HEK293 (cell line): ENCODE data around the gene SYT4.

Source experiments
- GLI4 ChIP-seq: fragments of 450-650 bp; formaldehyde crosslinking; IDR thresholded peaks from 2 replicates; pipeline ENCODE4 v1.5.1; 2016; ENCODE audit warnings: missing biosample characterization, missing genetic modification characterization
- GLIS1 ChIP-seq: fragments of 450-650 bp; formaldehyde crosslinking; IDR thresholded peaks from 2 replicates; pipeline ENCODE4 v1.5.1; 2016; ENCODE audit warnings: missing biosample characterization, missing genetic modification characterization
- PRDM1 ChIP-seq: fragments of 450-650 bp; formaldehyde crosslinking; IDR thresholded peaks from 2 replicates; pipeline ENCODE4; 2016; ENCODE audit warnings: missing biosample characterization, missing genetic modification characterization
- ZBTB17 ChIP-seq: fragments of 450-650 bp; formaldehyde crosslinking; IDR thresholded peaks from 2 replicates; pipeline ENCODE4 v1.5.1; 2016; ENCODE audit warnings: missing biosample characterization, missing genetic modification characterization
- ZEB2 ChIP-seq: fragments of 450-650 bp; formaldehyde crosslinking; IDR thresholded peaks from 2 replicates; pipeline ENCODE4 v1.5.1; 2016; ENCODE audit warnings: missing biosample characterization, missing genetic modification characterization
- ZFP37 ChIP-seq: fragments of 450-650 bp; formaldehyde crosslinking; IDR thresholded peaks from 2 replicates; pipeline ENCODE4 v1.5.1; 2016; ENCODE audit warnings: missing biosample characterization, missing genetic modification characterization
- ZNF138 ChIP-seq: fragments of 450-650 bp; formaldehyde crosslinking; IDR thresholded peaks from 2 replicates; pipeline ENCODE4 v1.5.1; 2016; ENCODE audit warnings: missing biosample characterization, missing genetic modification characterization, borderline replicate concordance
- ZNF155 ChIP-seq: fragments of 450-650 bp; formaldehyde crosslinking; IDR thresholded peaks from 2 replicates; pipeline ENCODE4 v1.5.1; 2016; ENCODE audit warnings: missing biosample characterization, missing genetic modification characterization
- ZNF2 ChIP-seq: fragments of 450-650 bp; formaldehyde crosslinking; IDR thresholded peaks from 2 replicates; pipeline ENCODE4 v1.5.1; 2016; ENCODE audit warnings: missing biosample characterization, missing genetic modification characterization
- ZNF214 ChIP-seq: fragments of 450-650 bp; formaldehyde crosslinking; IDR thresholded peaks from 2 replicates; pipeline ENCODE4 v1.5.1; 2017; ENCODE audit warnings: missing biosample characterization, mild to moderate bottlenecking, missing genetic modification characterization, borderline replicate concordance
- ZNF248 ChIP-seq: fragments of 450-650 bp; formaldehyde crosslinking; IDR thresholded peaks from 2 replicates; pipeline ENCODE4 v1.5.1; 2017; ENCODE audit warnings: missing biosample characterization, missing genetic modification characterization
- ZNF324 ChIP-seq: fragments of 450-650 bp; formaldehyde crosslinking; IDR thresholded peaks from 2 replicates; pipeline ENCODE4 v1.5.1; 2016; ENCODE audit warnings: missing biosample characterization, missing genetic modification characterization
- ZNF335 ChIP-seq: fragments of 450-650 bp; formaldehyde crosslinking; conservative IDR thresholded peaks from 2 replicates; pipeline ENCODE4 v1.5.1; 2016; ENCODE audit warnings: missing biosample characterization, missing genetic modification characterization
- ZNF473 ChIP-seq: fragments of 450-650 bp; formaldehyde crosslinking; IDR thresholded peaks from 2 replicates; pipeline ENCODE4 v1.5.1; 2017; ENCODE audit warnings: missing biosample characterization, missing genetic modification characterization
- ZNF501 ChIP-seq: fragments of 450-650 bp; formaldehyde crosslinking; IDR thresholded peaks from 2 replicates; pipeline ENCODE4 v1.5.1; 2016; ENCODE audit warnings: missing biosample characterization, missing genetic modification characterization
- ZNF530 ChIP-seq: fragments of 450-650 bp; formaldehyde crosslinking; IDR thresholded peaks from 2 replicates; pipeline ENCODE4 v1.5.1; 2016; ENCODE audit warnings: low read depth, missing biosample characterization, missing genetic modification characterization
- ZNF549 ChIP-seq: fragments of 450-650 bp; IDR thresholded peaks from 2 replicates; pipeline ENCODE4 v1.5.1; 2018; ENCODE audit warnings: missing biosample characterization, missing genetic modification characterization, mild to moderate bottlenecking, inconsistent platforms, moderate library complexity
- ZNF560 ChIP-seq: fragments of 450-650 bp; formaldehyde crosslinking; IDR thresholded peaks from 2 replicates; pipeline ENCODE4 v1.5.1; 2017; ENCODE audit warnings: missing biosample characterization, missing genetic modification characterization, borderline replicate concordance
- ZNF707 ChIP-seq: fragments of 450-650 bp; formaldehyde crosslinking; IDR thresholded peaks from 2 replicates; pipeline ENCODE4 v1.5.1; 2016; ENCODE audit warnings: missing biosample characterization, missing genetic modification characterization
- ZNF76 ChIP-seq: fragments of 450-650 bp; formaldehyde crosslinking; IDR thresholded peaks from 2 replicates; pipeline ENCODE4; 2016; ENCODE audit warnings: low read depth, missing biosample characterization, missing genetic modification characterization, borderline replicate concordance
- ZNF777 ChIP-seq: fragments of 450-650 bp; formaldehyde crosslinking; IDR thresholded peaks from 2 replicates; pipeline ENCODE4 v1.5.1; 2017; ENCODE audit warnings: missing biosample characterization, missing genetic modification characterization, borderline replicate concordance
- ZSCAN23 ChIP-seq: fragments of 450-650 bp; formaldehyde crosslinking; IDR thresholded peaks from 2 replicates; pipeline ENCODE4 v1.5.1; 2016; ENCODE audit warnings: missing biosample characterization, missing genetic modification characterization
- TF ChIP-seq, protein P1 (sequence below): fragments of 450-650 bp; formaldehyde crosslinking; IDR thresholded peaks from 2 replicates; pipeline ENCODE4 v1.5.1; 2016; ENCODE audit warnings: missing biosample characterization, missing genetic modification characterization, borderline replicate concordance
- TF ChIP-seq, protein P2 (sequence below): fragments of 450-650 bp; formaldehyde crosslinking; IDR thresholded peaks from 2 replicates; pipeline ENCODE4 v1.5.1; 2016; ENCODE audit warnings: missing biosample characterization, missing genetic modification characterization
- TF ChIP-seq, protein P3 (sequence below): fragments of 450-650 bp; formaldehyde crosslinking; IDR thresholded peaks from 2 replicates; pipeline ENCODE4 v1.5.1; 2017; ENCODE audit warnings: missing biosample characterization, missing genetic modification characterization
- TF ChIP-seq, protein P4 (sequence below): fragments of 450-650 bp; formaldehyde crosslinking; IDR thresholded peaks from 2 replicates; pipeline ENCODE4 v1.5.1; 2016; ENCODE audit warnings: missing biosample characterization, missing genetic modification characterization
- TF ChIP-seq, protein P5 (sequence below): fragments of 450-650 bp; formaldehyde crosslinking; IDR thresholded peaks from 2 replicates; pipeline ENCODE4 v1.5.1; 2016; ENCODE audit warnings: missing biosample characterization, missing genetic modification characterization

The SYT4 gene

DNA sequence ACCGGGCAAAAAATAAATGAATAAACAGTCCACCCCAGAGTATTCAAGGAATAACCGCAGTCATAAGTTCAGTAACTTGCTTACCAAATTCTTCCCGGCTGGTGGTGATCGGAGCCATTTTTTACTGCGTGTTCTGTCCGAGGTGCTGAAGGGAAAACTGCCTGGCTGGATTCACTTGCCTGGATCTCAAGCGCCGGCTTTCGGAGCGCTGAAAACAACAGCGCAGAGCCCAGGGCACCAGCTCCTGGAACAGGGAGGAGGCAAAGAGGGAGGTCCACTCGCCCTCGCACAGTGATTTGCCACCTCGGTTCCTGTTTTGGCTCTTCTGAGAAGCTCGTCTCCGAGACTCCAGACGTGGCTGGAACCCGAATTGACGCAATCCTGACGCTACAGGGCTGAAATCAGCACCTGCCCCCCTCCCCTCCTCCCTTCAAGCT, at the start of gene SYT4 (continued):
- no peak for TF ChIP-seq ZNF76 (tag by site-specific recombination)
- no peak for TF ChIP-seq ZNF138 (tag by site-specific recombination)
- TF ChIP-seq ZNF473 (tag by site-specific recombination), result no peak
- TF ChIP-seq ZNF777 (tag by site-specific recombination), result no peak
- no peak for TF ChIP-seq ZNF530 (tag by site-specific recombination)
- TF ChIP-seq ZNF335, result peak; percentile 63
- TF ChIP-seq ZNF324, result no peak
- no peak for TF ChIP-seq ZNF248 (tag by site-specific recombination)
- no peak for TF ChIP-seq GLIS1
- TF ChIP-seq ZEB2 (tag by site-specific recombination), result no peak
- TF ChIP-seq ZNF2 (tag by site-specific recombination), result no peak
- TF ChIP-seq, protein P1, sequence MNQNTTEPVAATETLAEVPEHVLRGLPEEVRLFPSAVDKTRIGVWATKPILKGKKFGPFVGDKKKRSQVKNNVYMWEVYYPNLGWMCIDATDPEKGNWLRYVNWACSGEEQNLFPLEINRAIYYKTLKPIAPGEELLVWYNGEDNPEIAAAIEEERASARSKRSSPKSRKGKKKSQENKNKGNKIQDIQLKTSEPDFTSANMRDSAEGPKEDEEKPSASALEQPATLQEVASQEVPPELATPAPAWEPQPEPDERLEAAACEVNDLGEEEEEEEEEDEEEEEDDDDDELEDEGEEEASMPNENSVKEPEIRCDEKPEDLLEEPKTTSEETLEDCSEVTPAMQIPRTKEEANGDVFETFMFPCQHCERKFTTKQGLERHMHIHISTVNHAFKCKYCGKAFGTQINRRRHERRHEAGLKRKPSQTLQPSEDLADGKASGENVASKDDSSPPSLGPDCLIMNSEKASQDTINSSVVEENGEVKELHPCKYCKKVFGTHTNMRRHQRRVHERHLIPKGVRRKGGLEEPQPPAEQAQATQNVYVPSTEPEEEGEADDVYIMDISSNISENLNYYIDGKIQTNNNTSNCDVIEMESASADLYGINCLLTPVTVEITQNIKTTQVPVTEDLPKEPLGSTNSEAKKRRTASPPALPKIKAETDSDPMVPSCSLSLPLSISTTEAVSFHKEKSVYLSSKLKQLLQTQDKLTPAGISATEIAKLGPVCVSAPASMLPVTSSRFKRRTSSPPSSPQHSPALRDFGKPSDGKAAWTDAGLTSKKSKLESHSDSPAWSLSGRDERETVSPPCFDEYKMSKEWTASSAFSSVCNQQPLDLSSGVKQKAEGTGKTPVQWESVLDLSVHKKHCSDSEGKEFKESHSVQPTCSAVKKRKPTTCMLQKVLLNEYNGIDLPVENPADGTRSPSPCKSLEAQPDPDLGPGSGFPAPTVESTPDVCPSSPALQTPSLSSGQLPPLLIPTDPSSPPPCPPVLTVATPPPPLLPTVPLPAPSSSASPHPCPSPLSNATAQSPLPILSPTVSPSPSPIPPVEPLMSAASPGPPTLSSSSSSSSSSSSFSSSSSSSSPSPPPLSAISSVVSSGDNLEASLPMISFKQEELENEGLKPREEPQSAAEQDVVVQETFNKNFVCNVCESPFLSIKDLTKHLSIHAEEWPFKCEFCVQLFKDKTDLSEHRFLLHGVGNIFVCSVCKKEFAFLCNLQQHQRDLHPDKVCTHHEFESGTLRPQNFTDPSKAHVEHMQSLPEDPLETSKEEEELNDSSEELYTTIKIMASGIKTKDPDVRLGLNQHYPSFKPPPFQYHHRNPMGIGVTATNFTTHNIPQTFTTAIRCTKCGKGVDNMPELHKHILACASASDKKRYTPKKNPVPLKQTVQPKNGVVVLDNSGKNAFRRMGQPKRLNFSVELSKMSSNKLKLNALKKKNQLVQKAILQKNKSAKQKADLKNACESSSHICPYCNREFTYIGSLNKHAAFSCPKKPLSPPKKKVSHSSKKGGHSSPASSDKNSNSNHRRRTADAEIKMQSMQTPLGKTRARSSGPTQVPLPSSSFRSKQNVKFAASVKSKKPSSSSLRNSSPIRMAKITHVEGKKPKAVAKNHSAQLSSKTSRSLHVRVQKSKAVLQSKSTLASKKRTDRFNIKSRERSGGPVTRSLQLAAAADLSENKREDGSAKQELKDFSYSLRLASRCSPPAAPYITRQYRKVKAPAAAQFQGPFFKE, result no peak
- TF ChIP-seq ZNF214, result no peak
- TF ChIP-seq, protein P2, sequence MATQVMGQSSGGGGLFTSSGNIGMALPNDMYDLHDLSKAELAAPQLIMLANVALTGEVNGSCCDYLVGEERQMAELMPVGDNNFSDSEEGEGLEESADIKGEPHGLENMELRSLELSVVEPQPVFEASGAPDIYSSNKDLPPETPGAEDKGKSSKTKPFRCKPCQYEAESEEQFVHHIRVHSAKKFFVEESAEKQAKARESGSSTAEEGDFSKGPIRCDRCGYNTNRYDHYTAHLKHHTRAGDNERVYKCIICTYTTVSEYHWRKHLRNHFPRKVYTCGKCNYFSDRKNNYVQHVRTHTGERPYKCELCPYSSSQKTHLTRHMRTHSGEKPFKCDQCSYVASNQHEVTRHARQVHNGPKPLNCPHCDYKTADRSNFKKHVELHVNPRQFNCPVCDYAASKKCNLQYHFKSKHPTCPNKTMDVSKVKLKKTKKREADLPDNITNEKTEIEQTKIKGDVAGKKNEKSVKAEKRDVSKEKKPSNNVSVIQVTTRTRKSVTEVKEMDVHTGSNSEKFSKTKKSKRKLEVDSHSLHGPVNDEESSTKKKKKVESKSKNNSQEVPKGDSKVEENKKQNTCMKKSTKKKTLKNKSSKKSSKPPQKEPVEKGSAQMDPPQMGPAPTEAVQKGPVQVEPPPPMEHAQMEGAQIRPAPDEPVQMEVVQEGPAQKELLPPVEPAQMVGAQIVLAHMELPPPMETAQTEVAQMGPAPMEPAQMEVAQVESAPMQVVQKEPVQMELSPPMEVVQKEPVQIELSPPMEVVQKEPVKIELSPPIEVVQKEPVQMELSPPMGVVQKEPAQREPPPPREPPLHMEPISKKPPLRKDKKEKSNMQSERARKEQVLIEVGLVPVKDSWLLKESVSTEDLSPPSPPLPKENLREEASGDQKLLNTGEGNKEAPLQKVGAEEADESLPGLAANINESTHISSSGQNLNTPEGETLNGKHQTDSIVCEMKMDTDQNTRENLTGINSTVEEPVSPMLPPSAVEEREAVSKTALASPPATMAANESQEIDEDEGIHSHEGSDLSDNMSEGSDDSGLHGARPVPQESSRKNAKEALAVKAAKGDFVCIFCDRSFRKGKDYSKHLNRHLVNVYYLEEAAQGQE (tag by site-specific recombination), result peak; percentile 93
- TF ChIP-seq, protein P3, sequence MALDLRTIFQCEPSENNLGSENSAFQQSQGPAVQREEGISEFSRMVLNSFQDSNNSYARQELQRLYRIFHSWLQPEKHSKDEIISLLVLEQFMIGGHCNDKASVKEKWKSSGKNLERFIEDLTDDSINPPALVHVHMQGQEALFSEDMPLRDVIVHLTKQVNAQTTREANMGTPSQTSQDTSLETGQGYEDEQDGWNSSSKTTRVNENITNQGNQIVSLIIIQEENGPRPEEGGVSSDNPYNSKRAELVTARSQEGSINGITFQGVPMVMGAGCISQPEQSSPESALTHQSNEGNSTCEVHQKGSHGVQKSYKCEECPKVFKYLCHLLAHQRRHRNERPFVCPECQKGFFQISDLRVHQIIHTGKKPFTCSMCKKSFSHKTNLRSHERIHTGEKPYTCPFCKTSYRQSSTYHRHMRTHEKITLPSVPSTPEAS (tag by site-specific recombination), result no peak
- TF ChIP-seq ZFP37 (tag by site-specific recombination), result 0 out of 2 replicates have a peak, but pooled peaks have one; percentile 21
- TF ChIP-seq, protein P4, sequence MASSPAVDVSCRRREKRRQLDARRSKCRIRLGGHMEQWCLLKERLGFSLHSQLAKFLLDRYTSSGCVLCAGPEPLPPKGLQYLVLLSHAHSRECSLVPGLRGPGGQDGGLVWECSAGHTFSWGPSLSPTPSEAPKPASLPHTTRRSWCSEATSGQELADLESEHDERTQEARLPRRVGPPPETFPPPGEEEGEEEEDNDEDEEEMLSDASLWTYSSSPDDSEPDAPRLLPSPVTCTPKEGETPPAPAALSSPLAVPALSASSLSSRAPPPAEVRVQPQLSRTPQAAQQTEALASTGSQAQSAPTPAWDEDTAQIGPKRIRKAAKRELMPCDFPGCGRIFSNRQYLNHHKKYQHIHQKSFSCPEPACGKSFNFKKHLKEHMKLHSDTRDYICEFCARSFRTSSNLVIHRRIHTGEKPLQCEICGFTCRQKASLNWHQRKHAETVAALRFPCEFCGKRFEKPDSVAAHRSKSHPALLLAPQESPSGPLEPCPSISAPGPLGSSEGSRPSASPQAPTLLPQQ (tag by site-specific recombination), result 0 out of 2 replicates have a peak, but pooled peaks have one; percentile 14
- 0 out of 2 replicates have a peak, but pooled peaks have one; percentile 39 for TF ChIP-seq ZNF501
- no peak for TF ChIP-seq GLI4 (tag by site-specific recombination)
- TF ChIP-seq ZNF549 (tag by site-specific recombination), result no peak
- TF ChIP-seq, protein P5, sequence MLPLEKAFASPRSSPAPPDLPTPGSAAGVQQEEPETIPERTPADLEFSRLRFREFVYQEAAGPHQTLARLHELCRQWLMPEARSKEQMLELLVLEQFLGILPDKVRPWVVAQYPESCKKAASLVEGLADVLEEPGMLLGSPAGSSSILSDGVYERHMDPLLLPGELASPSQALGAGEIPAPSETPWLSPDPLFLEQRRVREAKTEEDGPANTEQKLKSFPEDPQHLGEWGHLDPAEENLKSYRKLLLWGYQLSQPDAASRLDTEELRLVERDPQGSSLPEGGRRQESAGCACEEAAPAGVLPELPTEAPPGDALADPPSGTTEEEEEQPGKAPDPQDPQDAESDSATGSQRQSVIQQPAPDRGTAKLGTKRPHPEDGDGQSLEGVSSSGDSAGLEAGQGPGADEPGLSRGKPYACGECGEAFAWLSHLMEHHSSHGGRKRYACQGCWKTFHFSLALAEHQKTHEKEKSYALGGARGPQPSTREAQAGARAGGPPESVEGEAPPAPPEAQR (tag by site-specific recombination), result no peak
- no peak for TF ChIP-seq ZNF155
- peak; percentile 61 for TF ChIP-seq ZBTB17
- no peak for TF ChIP-seq ZSCAN23 (tag by site-specific recombination)
- no peak for TF ChIP-seq ZNF707 (tag by site-specific recombination)
- no peak for TF ChIP-seq ZNF560 (tag by site-specific recombination)
- TF ChIP-seq PRDM1 (tag by site-specific recombination), result 0 out of 2 replicates have a peak, but pooled peaks have one; percentile 27
